GM12874 (cell line): ENCODE results near the gene APOBEC3F.

ENCODE experiments used
- CTCF ChIP-seq: IDR thresholded peaks from 2 replicates; pipeline ENCODE4 v1.5.1; 2011; ENCODE audit warnings: low read depth, mild to moderate bottlenecking, control low read depth, low read length, moderate library complexity; ENCODE audit not compliant: insufficient read depth

Gene APOBEC3F

GRCh38 chr22:39027717-39028116 lies 12.9 kb upstream of the APOBEC3F start:
- TF ChIP-seq CTCF = no peak

GRCh38 chr22:39028281-39028680 lies 12.4 kb upstream of the APOBEC3F start:
- TF ChIP-seq CTCF = no peak

- TF ChIP-seq CTCF = no peak
Measured at GRCh38 chr22:39029227-39029626, 11.4 kb upstream of the APOBEC3F start.

GRCh38 chr22:39030705-39031104 lies 10.0 kb upstream of the APOBEC3F start:
- no peak for TF ChIP-seq CTCF

DNA sequence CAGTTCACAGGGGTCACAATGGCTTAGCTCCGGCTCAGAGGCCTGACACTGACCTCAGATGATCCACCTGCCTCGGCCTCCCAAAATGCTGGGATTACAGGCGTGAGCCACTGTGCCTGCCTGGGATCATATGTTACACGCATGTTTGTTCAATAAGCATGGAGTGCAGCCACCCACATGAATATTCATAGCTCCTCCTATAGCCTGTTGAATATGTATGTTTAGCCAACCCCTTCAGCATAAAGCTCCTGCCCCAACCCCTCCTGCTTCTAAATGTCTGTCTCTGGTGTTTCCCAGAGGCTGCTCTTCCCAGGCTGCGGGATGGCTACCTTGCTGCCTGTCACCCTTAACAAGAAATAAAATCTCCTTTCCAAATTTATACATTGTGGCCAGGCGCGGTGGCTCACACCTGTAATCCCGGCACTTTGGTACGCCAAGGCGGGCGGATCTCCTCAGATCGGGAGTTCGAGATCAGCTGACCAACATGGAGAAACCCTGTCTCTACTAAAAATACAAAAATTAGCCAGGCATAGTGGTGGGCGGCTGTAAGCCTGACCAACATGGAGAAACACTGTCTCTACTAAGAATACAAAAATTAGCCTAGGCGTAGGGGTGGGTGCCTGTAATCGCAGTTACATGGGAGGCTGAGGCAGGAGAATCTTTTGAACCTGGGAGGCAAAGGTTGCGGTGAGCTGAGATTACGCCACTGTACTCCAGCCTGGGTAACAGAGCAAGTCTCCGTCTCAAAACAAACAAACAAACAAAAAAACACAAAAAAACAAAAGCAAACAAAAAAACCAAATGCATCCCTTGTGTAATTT lies 1.1 kb upstream of the APOBEC3F start:
- no peak for TF ChIP-seq CTCF

GRCh38 chr22:39041908-39042307 lies 1.2 kb downstream of the APOBEC3F start:
- TF ChIP-seq CTCF = no peak

DNA sequence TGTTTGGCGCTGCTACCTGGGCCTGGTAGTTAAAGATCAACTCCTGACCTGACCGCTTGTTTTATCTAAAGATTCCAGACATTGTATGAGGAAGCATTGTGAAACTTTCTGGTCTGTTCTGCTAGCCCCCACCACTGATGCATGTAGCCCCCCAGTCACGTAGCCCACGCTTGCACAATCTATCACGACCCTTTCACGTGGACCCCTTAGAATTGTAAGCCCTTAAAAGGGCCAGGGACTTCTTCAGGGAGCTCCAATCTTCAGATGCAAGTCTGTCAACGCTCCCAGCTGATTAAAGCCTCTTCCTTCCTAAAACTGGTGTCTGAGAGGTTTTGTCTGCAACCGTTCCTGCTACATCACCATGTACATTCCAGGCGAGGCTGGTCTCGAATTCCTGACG lies 15.0 kb downstream of the APOBEC3F start:
- no peak for TF ChIP-seq CTCF
